Muscle layer of duodenum (tissue), 2 donors: ENCODE measurements around the gene RYR2.
"Not testable (repeated sequence)": the region's sequence is repeated elsewhere in the genome, so short reads cannot be mapped to it uniquely, and the experiment has no call there.

ENCODE experiments used
- H3K27ac ChIP-seq: one replicate; pipeline ENCODE4 v1.7.0; 2013; ENCODE audit warnings: mild to moderate bottlenecking, low read length
- H3K27me3 ChIP-seq: one replicate; pipeline ENCODE4 v1.7.0; 2013; ENCODE audit warnings: low read depth, mild to moderate bottlenecking, control low read depth, low read length
- H3K36me3 ChIP-seq, 2 donors: one replicate each; pipeline ENCODE4 v1.7.0; 2013; ENCODE audit warnings: low read length in 2 of 2, control low read depth in 1 of 2, mild to moderate bottlenecking in 1 of 2; ENCODE audit not compliant: insufficient read depth in 2 of 2, control insufficient read depth in 1 of 2
- H3K4me1 ChIP-seq, 2 donors: one replicate each; pipeline ENCODE4 v1.7.0; 2013; ENCODE audit warnings: low read length in 2 of 2, mild to moderate bottlenecking in 2 of 2, control low read depth in 1 of 2, moderate library complexity in 1 of 2; ENCODE audit not compliant: insufficient read depth in 2 of 2, control insufficient read depth in 1 of 2
- H3K4me3 ChIP-seq, 2 donors: one replicate each; pipeline ENCODE4 v1.7.0; 2013; ENCODE audit warnings: low read length in 2 of 2, low read depth in 1 of 2, mild to moderate bottlenecking in 1 of 2
- H3K9me3 ChIP-seq, 2 donors: one replicate each; pipeline ENCODE4 v1.7.0; 2013; ENCODE audit warnings: low read length in 2 of 2, control low read depth in 1 of 2, mild to moderate bottlenecking in 1 of 2; ENCODE audit not compliant: control insufficient read depth in 1 of 2
- donor health status: healthy.

The RYR2 gene

DNA sequence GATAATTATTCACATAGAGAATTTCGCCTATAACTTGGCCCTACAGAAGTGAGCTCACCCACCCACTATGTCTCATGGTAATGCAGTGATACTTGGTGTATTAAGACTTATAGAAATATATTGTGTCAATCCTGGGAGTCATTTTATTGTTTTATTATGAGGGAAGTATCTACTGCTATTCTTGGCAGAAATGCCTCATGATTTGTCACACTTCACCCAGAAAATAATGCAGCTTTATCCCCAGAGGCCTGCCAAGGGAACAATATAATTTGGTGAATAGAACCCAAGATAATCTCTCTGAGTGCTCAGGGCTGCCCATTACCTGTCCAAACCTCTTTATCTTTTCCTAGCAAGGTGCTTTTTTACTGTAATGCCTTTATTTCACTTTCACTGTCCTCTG is 750.7 kb downstream of the RYR2 start:
- H3K36me3 ChIP-seq: no peaks in the 10 kb centered on the region
- no peak overlapping the region for H3K4me3 ChIP-seq
- H3K27ac ChIP-seq: no peak overlapping the region
- no peaks in the 10 kb centered on the region for H3K4me1 ChIP-seq
- no peaks in the 10 kb centered on the region for H3K9me3 ChIP-seq
- H3K27me3 ChIP-seq: no peaks in the 10 kb centered on the region

DNA sequence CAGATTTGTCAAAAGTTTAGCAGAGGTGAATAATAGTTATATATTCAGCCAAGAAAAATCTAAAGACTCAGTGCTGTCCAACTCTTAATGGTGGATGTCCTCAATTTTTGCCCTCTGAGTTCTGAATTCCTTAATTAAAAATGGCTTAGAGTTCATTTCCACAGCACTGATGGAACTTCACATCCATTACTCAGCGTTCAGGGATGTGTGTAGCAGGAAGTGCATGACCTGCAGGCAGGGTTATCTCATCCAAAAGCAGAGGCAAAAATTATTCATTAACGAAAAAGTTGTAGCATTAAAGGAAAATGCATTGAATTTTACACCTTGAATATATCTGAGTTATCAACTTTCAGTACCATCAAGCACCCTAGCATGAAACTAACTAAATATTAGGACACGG is 752.1 kb downstream of the RYR2 start:
- Histone ChIP-seq H3K4me3 (no peak overlapping the region), H3K9me3 (no peaks in the 10 kb centered on the region), H3K27me3 (no peaks in the 10 kb centered on the region), H3K36me3 (no peaks in the 10 kb centered on the region), H3K4me1 (no peaks in the 10 kb centered on the region), H3K27ac (no peak overlapping the region)

DNA sequence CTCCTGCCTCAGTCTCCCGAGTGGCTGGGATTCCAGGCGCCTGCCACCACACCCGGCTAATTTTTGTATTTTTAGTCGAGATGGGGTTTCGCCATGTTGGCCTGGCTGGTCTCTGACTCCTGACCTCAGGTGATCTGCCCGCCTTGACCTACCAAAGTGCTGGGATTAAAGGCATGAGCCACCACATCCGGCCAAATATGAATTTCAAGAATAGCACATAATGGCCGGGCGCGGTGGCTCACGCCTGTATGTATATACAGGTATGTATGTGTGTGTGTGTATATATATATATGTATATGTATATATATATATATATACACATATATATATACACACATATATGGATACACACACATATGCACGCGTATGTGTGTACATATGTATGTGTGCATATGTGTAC is 753.6 kb downstream of the RYR2 start:
- no peak overlapping the region for H3K27ac ChIP-seq
- no peaks in the 10 kb centered on the region for H3K9me3 ChIP-seq
- no peak overlapping the region for H3K4me3 ChIP-seq
- no peaks in the 10 kb centered on the region for H3K36me3 ChIP-seq
- no peaks in the 10 kb centered on the region for H3K27me3 ChIP-seq
- H3K4me1 ChIP-seq: no peaks in the 10 kb centered on the region

DNA sequence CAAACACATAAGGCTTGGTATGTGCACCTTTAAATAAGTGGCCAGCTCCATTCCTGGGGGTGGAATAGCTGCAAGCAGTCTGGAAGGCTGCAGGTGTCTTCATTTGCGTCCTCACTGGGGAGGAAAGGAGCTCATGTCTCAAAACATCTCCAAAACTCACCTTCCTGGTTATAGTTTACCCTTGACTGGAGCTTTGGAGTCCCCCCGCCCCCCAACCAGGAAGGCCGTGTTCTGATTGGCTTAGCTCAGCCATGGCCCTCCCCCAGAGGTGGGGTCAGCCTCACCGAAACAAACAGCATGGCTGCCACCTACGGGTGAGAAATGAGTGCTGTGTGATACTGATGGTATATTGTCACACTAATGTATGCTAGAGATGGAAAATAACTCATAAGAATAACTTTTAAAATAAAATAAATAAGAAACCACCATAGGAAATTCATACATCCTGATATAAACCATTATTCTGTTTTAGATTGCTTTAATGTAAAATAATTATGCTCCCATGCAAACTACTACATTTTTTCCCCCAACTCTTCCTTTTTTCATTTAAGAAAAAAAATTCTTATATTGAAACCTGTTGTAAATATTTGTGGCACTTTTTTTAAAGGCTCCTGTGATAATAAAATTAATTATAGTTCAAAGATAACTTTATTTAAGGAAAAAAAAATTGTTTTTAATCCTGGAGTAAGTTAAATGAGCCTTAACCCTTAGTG is 757.9 kb downstream of the RYR2 start:
- no peaks in the 10 kb centered on the region for H3K9me3 ChIP-seq
- no peak overlapping the region for H3K4me3 ChIP-seq
- no peaks in the 10 kb centered on the region for H3K4me1 ChIP-seq
- H3K27me3 ChIP-seq: no peaks in the 10 kb centered on the region
- H3K27ac ChIP-seq: no peak overlapping the region
- no peaks in the 10 kb centered on the region for H3K36me3 ChIP-seq

DNA sequence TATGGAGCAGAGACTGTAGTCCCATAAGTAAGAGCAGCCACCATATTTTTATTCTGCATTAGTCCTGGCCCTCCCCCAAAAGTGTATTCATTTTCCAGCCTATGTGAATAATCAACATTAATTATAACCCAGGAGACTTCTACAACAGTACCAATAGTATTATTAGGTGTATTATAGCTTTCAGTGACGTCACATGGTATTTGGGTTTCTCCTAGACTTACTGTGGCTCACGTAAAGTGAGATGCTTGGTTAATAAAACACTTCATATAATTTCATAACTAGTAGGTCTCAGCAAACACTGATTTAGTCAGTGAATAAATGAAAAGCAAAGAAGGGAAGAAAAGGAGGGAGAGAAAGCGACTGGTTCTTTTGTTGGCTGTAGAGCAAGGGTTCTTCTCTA is 762.5 kb downstream of the RYR2 start:
- Histone ChIP-seq H3K27me3 (no peaks in the 10 kb centered on the region), H3K4me3 (no peak overlapping the region), H3K36me3 (no peaks in the 10 kb centered on the region), H3K9me3 (no peaks in the 10 kb centered on the region), H3K27ac (no peak overlapping the region), H3K4me1 (no peaks in the 10 kb centered on the region)

DNA sequence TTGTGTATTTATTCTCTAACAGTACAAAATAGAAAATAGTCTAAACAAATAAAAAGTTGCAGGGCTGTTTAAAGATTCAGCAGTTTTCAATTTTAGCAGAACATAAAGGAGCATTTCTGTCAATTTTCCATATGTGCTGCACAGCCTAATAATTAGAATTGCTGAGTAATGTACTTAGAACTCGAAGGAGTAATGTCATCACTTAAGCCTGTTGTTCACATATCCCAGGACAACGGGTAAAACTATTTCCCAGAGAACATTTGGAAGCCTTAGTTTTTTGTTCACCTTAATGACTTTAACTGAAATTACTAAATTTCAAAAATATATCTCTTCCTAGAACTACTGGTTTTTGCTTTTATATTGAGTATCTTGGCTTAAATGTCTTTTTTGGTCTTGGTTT is 767.1 kb downstream of the RYR2 start:
- H3K27me3 ChIP-seq: no peaks in the 10 kb centered on the region

DNA sequence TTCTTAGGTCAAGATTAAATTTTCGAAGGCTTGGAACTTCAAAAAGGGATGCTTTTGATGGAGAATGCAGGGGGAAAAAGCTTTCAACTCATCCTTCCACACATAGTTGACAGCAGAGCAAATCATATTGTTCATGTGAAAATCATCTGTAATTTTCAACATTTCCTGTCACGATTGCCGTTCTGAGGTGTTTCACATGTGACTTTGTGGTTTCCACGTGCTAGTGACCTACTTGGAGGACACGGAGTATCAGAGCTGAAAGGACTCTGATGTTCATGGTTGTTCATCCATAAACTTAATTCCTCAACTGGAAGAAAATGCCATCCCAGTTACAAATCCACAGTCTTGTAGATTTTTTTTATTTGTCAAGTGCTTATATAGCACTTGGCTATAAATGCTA is 769.6 kb downstream of the RYR2 start:
- Histone ChIP-seq H3K9me3 (no peaks in the 10 kb centered on the region), H3K36me3 (no peaks in the 10 kb centered on the region), H3K27me3 (no peaks in the 10 kb centered on the region), H3K4me3 (no peak overlapping the region), H3K27ac (no peak overlapping the region), H3K4me1 (no peaks in the 10 kb centered on the region)

More for the DNA sequence above, 767.1 kb downstream of the RYR2 start:
- Histone ChIP-seq H3K9me3 (no peaks in the 10 kb centered on the region), H3K4me1 (no peaks in the 10 kb centered on the region), H3K4me3 (no peak overlapping the region), H3K36me3 (no peaks in the 10 kb centered on the region), H3K27ac (no peak overlapping the region)

DNA sequence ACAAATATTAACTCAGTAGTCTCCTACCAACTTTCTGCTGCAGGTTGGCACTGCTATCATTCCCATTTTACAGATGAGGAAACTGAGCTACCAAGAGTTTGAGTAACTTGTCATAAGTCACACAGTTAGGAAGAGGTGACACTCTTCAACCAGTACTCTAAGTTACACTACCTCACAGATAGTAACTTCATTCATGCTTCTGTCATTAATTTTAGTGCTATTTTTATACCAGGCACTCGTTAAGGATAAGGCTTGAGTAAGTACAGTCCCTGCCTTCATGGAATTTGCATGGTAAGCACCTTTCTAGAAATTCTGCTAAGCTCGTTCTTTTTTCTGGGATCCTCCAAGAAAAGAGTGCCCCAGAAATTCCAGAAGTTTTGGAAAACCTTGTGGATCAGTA is 770.1 kb downstream of the RYR2 start:
- H3K4me3 ChIP-seq: no peak overlapping the region
- H3K27me3 ChIP-seq: no peaks in the 10 kb centered on the region
- no peaks in the 10 kb centered on the region for H3K36me3 ChIP-seq
- no peaks in the 10 kb centered on the region for H3K9me3 ChIP-seq
- no peaks in the 10 kb centered on the region for H3K4me1 ChIP-seq
- H3K27ac ChIP-seq: no peak overlapping the region

DNA sequence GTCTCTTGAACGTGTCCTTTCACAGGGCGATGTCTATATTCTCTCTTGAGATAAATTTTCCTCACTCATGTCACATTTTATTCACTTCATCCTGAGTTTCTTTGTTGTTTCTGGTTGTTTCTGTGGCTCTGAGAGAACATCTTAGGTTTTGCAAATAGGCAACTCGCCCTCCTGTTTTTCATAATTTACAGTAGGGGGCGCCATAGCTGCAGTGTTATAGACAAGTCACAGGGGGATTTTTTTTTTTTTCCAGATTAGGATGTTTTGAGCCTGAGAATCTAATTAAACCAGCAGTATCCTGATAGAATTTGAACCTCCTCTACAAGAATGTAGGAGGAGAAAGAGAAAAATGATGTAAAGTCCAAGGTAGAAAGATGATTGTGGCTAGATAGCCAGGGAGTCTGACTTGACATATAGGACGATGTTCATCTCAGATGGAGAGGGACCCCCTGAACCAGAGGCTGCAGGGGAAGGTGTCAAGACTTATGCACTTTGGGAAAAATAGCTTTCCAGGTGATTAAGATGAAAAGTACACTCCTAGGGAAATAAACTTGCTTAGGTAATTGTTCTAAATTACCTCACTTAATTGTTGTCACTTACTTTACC is 772.4 kb downstream of the RYR2 start:
- Histone ChIP-seq H3K36me3 (no peaks in the 10 kb centered on the region), H3K4me1 (no peaks in the 10 kb centered on the region), H3K4me3 (no peak overlapping the region), H3K27me3 (no peaks in the 10 kb centered on the region), H3K9me3 (no peaks in the 10 kb centered on the region), H3K27ac (no peak overlapping the region)

DNA sequence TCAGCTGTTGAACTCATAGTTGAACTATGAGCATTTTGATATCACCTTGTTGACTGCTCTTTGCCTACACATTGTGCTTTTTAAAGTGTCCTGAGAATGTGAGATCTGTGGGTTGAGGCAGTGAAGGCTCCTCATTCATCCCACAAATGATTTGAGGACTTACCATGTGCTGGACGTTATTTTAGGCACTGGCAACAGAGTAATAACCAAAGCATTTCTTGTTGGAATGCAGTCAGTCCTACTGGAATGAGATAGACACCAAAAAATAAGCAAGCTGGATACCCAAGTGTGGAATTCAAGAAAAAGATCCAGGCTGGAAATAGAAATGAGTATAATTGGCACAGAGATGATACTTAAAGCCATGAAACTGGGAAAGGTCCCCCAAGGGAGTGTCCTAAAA is 775.3 kb downstream of the RYR2 start:
- Histone ChIP-seq H3K4me3 (no peak overlapping the region), H3K36me3 (no peaks in the 10 kb centered on the region), H3K4me1 (no peaks in the 10 kb centered on the region), H3K27me3 (no peaks in the 10 kb centered on the region), H3K9me3 (no peaks in the 10 kb centered on the region), H3K27ac (no peak overlapping the region)

DNA sequence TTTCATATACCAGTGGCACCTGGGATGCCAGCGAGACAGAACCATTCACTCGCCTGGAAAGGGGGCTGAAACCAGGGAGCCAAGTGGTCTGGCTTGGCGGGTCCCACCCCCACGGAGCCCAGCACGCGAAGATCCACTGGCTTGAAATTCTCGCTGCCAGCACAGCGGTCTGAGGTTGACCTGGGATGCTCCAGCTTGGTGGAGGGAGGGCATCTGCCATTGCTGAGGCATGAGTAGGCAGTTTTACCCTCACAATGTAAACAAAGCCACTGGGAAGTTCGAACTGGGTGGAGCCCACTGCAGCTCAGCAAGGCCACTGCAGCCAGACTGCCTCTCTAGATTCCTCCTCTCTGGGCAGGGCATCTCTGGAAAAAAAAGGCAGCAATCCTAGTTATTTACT is 778.6 kb downstream of the RYR2 start:
- not testable (repeated sequence) for H3K27me3 ChIP-seq, H3K36me3 ChIP-seq, H3K4me3 ChIP-seq, H3K9me3 ChIP-seq, H3K27ac ChIP-seq, H3K4me1 ChIP-seq

DNA sequence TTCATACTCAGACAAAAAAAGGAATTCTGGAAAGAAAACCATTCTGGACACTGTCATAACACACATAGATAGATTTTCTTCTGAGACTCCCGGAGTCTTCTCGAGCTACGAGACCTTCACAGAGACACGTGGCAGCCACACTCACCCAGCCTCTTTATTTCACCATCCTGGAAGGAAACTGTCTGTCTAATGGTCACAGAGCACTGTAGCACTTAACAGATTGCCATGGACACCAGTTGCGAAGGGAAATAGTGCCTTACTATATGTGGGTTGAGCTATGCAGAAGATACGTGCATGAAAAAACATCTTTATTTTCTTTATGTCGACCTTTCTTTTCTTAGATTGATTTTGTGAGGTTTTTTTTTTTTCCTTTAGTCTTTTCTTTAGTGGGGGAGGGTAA is 790.9 kb downstream of the RYR2 start:
- Histone ChIP-seq H3K36me3 (no peaks in the 10 kb centered on the region), H3K4me1 (no peaks in the 10 kb centered on the region), H3K27me3 (no peaks in the 10 kb centered on the region), H3K27ac (no peak overlapping the region), H3K9me3 (no peaks in the 10 kb centered on the region), H3K4me3 (no peak overlapping the region)
